ENCODE data around the gene POLR2L. TPM values are rescaled to one million over a fixed set of nuclear protein-coding genes. Genes with fewer than 3 reads are reported as not detected.
A peak's percentile ranks its signal among the peaks of the same experiment; 100 is the strongest.

The POLR2L gene
- total RNA-seq, 1 experiment from 2014 or later = 211 TPM

GRCh38 chr11:839280-839623 lies 3.1 kb downstream of the POLR2L start:
- H3K36me3 ChIP-seq (ENCODE audit: control insufficient read depth in 1 of 2, insufficient read depth in 2 of 2, low read length in 2 of 2) = peaks cover 3 to 44% of the 10 kb centered on the region in 2 experiments; a peak in 3 of 4 replicates
- ATAC-seq (no peak), DNase-seq (ENCODE audit: low read depth, low spot score) (no peak)
- H3K4me2 ChIP-seq (ENCODE audit: low read length) = peak overlapping the region; percentile 92
- TF ChIP-seq ZBTB33 (IDR thresholded peaks at IDR 0.05; ENCODE audit: extremely low read depth, insufficient replicate concordance, low read length) (no peak), CEBPB (IDR thresholded peaks at IDR 0.05; ENCODE audit: low read depth) (no peak), SRF (IDR thresholded peaks at IDR 0.05; ENCODE audit: low read depth) (no peak), ATF3 (IDR thresholded peaks at IDR 0.05) (no peak), ZNF274 (IDR thresholded peaks at IDR 0.05; ENCODE audit: low read depth, low read length) (no peak), SIN3A (IDR thresholded peaks at IDR 0.05; ENCODE audit: low read depth) (no peak), MAX (IDR thresholded peaks at IDR 0.05) (no peak), YY1 (IDR thresholded peaks at IDR 0.05; ENCODE audit: extremely low read depth, insufficient replicate concordance, low read depth, low read length) (no peak), CBX3 (IDR thresholded peaks at IDR 0.05; ENCODE audit: low read depth) (no peak), REST (IDR thresholded peaks at IDR 0.05; ENCODE audit: low read depth) (no peak), POLR2A (IDR thresholded peaks at IDR 0.05; ENCODE audit: borderline replicate concordance, extremely low read depth, insufficient read depth, insufficient read length) (no peak), CTCF (IDR thresholded peaks at IDR 0.05 in 2 of 3, conservative IDR thresholded peaks at IDR 0.05 in 1 of 3; ENCODE audit: borderline replicate concordance in 1 of 3, insufficient read depth in 1 of 3, low read depth in 2 of 3, low read length in 2 of 3) (no peak), FOSL1 (IDR thresholded peaks at IDR 0.05; ENCODE audit: low read depth) (no peak), RAD21 (IDR thresholded peaks at IDR 0.05; ENCODE audit: low read depth) (no peak), EZH2 (IDR thresholded peaks at IDR 0.05) (no peak), JUND (IDR thresholded peaks at IDR 0.05) (no peak), EZH2phosphoT487 (IDR thresholded peaks at IDR 0.05; ENCODE audit: borderline replicate concordance) (no peak), ZFX (IDR thresholded peaks at IDR 0.05) (no peak)
- no peak overlapping the region for H2AFZ ChIP-seq (ENCODE audit: low read depth, low read length, poor library complexity, severe bottlenecking)
- no peaks in the 10 kb centered on the region for H3K9me2 ChIP-seq (ENCODE audit: insufficient read depth)
- H3K27me3 ChIP-seq (ENCODE audit: insufficient read depth, low read length) = no peaks in the 10 kb centered on the region
- H3K27ac ChIP-seq (ENCODE audit: low read depth, low read length) = peak overlapping the region; percentile 97
- H3K9ac ChIP-seq (ENCODE audit: low read length) = peak overlapping the region; percentile 42
- H4K20me1 ChIP-seq (ENCODE audit: insufficient read depth) = peaks cover 22% of the 10 kb centered on the region; the same call in 1 of the 2 replicates
- CTCF ChIA-PET = no interaction called here
- H3K79me2 ChIP-seq (ENCODE audit: insufficient read depth, low read length) = peaks cover 79% of the 10 kb centered on the region
- no peak overlapping the region for H3K4me3 ChIP-seq (replicated peaks in 1 of 2; ENCODE audit: low read depth in 1 of 2, low read length in 2 of 2)
- POLR2A ChIA-PET = no interaction called here
- RAD21 ChIA-PET (ENCODE audit: low non-redundant PET in 1 of 2, low total read pairs in 2 of 2, uncharacterized antibody in 2 of 2, unreplicated experiment in 2 of 2) = no interaction called here
- H3K9me3 ChIP-seq (ENCODE audit: control insufficient read depth in 1 of 2, insufficient read depth in 1 of 2, low read depth in 1 of 2, low read length in 2 of 2) = no peaks in the 10 kb centered on the region
- H3K4me1 ChIP-seq (ENCODE audit: control insufficient read depth in 1 of 2, insufficient read depth in 2 of 2, low read length in 2 of 2) = peaks cover 31 to 73% of the 10 kb centered on the region in 2 experiments
- BruUV-seq (replicated peaks) = no TSS peak
- intact Hi-C loops (cut with micrococcal nuclease) = no loop called here
